KBM-7 (cell line): ENCODE measurements around the gene CHST5.

ENCODE experiments used
- DNase-seq: peaks from one replicate; pipeline ENCODE4 v3.0.0-alpha.2; 2015
- in situ Hi-C: fragments of 300-500 bp; cut with MboI; formaldehyde crosslinking; loops from 2 replicates; pipeline ENCODE4 v1.14.3; 2020; ENCODE audit warnings: low sequenced_read_pairs, low pct_unique_long_range_greater_than_20kb, mixed read lengths

Gene CHST5

DNA sequence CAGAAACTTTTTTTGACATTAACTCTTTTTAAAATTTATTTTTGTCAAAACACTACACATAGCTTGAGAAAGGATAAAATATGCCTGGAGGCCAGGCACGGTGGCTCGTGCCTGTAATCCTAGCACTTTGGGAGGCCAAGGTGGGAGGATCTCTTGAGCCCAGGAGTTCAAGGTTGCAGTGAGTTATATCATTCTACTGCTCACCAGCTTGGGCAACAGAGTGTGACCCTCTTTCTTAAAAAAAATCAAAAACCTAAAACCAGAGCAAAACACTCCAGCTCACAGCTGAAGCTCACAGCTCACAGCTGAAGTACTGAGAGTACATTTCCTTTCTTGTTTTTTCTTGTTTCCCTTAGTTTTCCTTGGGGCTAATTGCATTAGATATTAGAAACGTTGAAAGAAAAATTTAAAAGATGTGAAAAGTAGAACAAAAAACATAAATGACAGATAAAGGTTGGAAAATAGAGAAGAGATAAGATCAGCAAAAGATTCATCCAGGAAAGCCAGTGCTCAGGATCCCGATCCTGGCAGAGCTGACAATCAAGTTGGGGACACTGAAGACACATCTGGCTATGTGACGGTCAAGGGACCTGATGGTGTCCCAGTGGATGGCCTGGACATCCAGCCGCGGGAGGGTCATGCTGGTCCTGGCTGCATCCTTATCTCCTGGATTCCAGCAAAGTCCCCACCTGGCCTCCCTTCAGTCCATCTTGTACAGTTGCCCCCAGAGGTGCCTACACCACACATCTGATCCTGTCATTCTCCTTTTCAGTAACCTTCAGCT, 50.5 kb downstream of the CHST5 start:
- in situ Hi-C loops, result loop anchor here (25.0 kb wide), 1 partner anchor 277 kb away; no protein-coding TSS in a partner anchor

DNA sequence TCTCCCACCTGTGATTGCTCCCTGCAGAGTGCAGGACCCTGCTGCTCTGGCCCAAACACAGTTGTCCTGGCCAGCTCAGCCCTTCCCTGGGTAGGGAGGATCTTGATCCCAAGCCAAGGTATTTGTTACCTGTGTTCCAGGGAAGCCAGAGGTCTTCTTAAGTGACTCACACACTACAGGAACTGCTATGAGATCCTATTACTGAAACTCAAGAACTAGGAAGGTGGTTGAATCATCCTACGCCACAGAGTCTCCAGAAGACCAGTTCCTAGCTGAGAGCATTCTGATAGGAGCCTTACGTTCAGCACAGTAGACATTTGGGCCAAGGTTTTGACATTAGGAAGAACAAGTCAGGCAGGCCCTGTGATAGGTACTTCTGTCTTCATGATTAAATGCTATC, 52.7 kb downstream of the CHST5 start:
- no peak for DNase-seq
- in situ Hi-C loops, result loop anchor here (25.0 kb wide), 1 partner anchor 279 kb away; no protein-coding TSS in a partner anchor

More for the DNA sequence above, 50.5 kb downstream of the CHST5 start:
- no peak for DNase-seq

DNA sequence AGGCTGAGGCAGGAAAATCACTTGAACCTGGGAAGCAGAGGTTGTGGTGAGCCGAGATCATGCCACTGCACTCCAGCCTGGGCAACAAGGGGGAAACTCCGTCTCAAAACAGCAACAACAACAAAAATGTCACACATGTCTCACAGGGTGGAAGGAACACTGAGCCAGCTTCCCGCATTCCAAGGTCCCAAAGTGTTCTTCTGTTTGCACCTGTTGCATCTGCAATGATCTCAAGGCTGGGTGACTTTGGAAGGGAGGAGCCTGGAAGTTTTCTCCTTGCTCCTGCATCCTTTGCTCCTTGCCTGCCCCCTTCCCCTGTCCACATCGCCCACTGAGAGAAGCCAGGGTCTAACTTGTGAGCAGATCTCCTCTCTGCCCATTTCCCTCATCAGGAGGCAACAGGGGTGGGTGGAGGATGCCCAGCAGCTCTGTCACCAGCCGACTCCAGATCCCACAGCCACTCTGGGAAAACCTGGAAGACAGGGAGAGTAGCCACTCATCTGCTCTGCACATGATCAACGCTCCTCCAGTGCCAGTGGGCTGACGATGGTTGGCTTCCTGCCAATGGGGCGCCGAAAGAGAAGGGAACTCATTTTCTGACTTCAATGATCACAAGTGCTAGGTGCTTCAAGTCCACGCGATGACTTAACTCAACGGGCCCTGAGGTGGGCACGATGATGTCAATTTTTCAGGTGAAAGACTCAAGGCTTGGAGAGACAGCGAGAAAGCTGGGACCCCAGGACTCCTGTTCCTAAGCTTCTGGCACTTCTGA, 53.3 kb downstream of the CHST5 start:
- in situ Hi-C loops, result loop anchor here (25.0 kb wide), 1 partner anchor 280 kb away; no protein-coding TSS in a partner anchor

DNA sequence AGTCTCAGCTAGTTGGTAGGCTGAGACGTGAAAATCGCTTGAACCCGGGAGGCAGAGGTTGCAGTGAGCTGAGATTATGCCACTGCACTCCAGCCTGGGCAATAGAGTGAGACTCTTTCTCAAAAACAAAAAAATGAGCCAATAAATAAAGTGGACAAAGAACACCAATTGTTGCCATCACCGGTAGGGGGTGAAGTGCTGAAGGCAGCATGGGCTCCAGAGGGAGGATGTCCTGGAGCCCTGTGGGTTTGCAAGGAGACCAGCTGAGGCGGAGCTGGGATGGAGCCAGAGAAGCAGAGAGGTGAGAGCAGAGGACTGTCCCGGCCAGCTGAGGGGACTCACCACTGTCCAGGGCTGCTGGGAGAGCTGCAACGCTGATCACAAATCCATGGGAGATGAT, 54.4 kb downstream of the CHST5 start:
- in situ Hi-C loops, result loop anchor here (25.0 kb wide), 1 partner anchor 281 kb away; no protein-coding TSS in a partner anchor
- DNase-seq, result no peak

More for the DNA sequence above, 53.3 kb downstream of the CHST5 start:
- DNase-seq, result no peak

DNA sequence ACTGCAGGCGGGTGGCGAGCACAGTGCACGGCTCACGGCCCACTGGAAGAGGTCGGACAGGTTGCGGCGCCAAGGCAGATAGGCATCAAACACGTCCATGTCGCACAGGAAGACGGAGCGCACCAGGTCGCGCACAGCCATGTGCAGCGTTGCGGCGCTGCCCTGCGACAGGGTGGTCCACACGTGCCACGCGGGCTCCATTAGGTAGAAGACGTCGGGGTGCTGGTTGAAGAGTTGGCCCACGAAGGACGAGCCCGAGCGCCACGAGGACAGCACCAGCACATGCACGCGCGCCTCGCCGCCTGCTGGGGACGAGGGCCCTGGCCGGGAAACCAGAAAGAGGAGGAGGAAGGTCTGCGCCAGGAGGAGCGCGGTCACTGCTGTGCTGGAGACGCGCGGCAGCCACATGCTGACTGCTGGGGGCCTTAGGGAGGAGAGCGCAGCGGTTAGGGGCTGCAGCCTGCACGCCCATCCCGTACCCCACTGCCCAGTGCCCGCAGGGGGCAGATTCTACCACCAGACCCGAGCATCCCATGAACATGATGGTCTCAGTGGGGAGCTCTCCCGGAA, 56.4 kb downstream of the CHST5 start:
- in situ Hi-C loops, result loop anchor here (25.0 kb wide), 1 partner anchor 283 kb away; no protein-coding TSS in a partner anchor
- no peak for DNase-seq
